HG03095 (cell line): Measurements from ENCODE around the gene DIABLO.

Source experiments
- ATAC-seq: cut with Tn5 transposase; IDR thresholded peaks from one replicate; pipeline ENCODE4 v1.9.1; 2021; ENCODE audit warnings: moderate library complexity; ENCODE audit not compliant: unreplicated experiment

DIABLO gene

GRCh38 chr12:122159882-122160281 lies 66.0 kb downstream of the DIABLO start:
- no peak for ATAC-seq

GRCh38 chr12:122158700-122159285 lies 67.1 kb downstream of the DIABLO start:
- no peak for ATAC-seq
